ELF-1 (cell line): ENCODE measurements around the gene TCF12.

Source experiments
- DNase-seq: peaks from one replicate; pipeline ENCODE4 v3.0.0-alpha.2; 2016; ENCODE audit warnings: low read depth, low spot score

TCF12 gene

DNA sequence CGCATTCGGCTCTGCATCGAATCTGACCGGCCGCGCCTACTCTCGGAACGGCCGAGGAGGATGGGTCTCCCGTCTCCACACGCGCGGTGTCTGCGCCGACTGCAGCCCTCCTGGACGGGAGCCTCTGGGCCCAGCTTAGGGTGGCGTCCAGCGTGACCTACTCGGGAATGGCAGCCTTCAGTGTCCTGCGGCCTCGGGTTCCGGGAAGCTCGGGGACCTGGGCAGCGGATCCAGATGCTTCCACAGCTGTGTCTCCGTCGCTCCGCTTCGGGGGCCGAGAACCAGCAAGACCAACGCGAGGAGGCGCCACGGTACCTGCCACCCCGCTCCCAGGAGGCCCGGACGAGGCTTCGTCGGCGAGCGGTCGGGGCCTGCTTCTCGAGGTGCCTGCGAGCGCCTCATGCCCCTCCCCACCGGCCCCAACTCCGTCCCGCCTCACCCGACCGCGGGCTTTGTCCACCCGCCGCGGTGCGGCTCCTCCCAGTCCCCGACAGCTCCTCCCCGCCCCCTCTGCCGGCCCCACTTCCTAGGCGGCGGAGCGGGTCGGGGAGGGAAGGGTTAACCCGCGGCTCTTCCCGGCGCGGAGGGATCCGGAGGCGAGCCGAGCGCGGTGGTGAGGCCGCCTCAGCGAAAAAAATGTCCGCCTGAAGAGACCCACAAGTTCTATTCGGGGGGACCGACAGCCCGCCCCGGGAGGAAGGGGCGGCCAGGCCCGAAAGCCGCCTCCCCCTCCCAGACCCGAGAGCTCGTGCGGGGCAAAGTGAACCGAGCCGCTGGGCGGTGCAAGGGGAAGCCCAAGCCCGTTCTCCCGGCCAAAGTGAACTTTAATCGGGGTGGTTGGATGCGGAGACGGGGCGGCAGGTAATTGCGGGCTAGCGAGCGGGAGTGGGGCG lies at the start of gene TCF12:
TCF12 (plus strand) TSS at position 599 of the 893 bp plus-strand sequence. CDS start 1,270 bp downstream, outside the sequence.
- DNase-seq: peak; percentile 94

DNA sequence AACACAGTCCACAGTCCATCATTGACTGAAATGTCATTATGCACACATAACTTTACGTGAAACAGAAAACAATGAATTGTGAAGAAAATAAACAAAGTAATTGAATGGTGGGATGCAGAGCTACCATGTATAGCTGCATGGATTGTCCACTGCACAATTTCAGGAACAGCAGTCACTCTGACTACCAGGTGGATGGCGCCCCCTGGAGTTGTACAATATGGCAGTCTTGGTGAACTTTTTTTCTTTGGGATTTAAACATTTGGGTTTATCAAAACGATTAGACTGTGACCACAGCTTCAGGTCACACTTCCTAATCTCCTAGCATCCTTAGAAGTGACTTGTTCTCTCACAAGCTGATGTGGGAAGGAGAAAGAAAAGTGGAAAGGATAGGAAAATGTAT lies 48.9 kb upstream of the TCF12 start:
- no peak for DNase-seq

- DNase-seq: no peak
These were observed 47.3 kb upstream of the TCF12 start for GRCh38 chr15:56871185-56871584.

DNA sequence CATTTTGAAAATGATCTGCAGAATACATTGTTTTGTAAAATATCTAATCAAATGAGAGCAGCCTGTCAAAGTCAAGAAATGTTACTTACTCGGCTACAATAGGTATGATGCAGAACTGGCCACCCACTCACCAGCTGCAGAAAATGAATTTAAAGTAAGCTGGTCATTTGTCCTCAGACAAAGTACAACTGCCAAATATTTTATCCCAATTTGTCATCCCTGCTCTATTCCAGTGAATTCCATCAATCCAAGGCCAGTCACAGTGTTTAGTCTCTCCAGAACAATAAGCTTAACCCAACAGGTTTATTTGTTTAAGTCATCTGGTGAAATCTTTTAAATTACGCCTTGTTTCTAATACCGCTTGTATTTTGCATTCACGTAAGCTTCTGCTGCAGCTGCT lies 46.6 kb upstream of the TCF12 start:
- no peak for DNase-seq

- no peak for DNase-seq
These were observed 41.0 kb upstream of the TCF12 start for GRCh38 chr15:56877255-56877970.

GRCh38 chr15:56879502-56879901 lies 38.9 kb upstream of the TCF12 start:
- DNase-seq: no peak

DNA sequence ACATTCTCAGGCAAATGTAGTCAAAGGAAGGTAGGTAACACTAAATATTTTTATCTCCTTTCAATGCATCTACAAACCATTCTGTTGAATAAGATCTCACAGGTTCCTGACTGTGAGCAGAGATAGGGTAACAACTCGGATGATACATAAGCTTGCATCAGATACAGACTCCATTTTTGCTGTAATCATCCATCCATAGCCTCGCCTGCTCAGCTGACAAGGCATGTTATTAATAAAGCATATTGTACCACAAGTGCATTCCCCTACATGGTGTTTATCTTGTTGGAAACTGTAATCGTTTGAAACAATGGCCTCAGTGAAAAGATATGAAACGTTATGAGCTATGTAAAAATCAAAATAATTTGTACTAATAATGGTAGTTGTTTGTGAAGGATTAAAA lies 35.4 kb upstream of the TCF12 start:
- DNase-seq: no peak

DNA sequence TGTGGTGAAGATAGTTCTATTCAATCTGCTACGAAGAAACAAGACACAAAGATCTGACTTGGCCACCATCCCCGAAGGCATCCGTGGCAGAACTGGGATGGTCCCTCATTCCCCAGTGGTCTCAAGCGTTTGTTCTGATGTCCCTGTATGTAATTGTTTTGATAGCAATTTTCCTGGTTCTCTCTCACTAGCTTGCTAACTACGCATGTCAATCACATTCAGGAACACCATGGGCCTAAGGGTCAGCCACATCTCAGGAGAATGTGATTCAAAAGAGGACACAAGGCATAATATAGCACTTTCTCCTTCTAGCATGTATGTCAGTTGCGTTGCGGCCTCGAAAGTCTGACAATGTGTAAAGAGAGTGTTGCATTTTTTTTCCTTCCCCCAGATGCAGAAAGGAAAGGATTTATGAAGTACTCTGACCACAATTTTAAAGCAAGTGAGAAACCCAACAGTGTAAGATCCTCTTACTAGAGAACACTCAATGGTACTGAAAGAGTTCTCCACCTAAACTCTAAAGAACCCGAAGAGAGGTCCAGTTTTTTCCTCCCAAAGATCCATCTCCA lies 32.0 kb upstream of the TCF12 start:
- DNase-seq: peak; percentile 3

GRCh38 chr15:56886932-56887781 lies 31.3 kb upstream of the TCF12 start:
- DNase-seq: peak; percentile 97

DNA sequence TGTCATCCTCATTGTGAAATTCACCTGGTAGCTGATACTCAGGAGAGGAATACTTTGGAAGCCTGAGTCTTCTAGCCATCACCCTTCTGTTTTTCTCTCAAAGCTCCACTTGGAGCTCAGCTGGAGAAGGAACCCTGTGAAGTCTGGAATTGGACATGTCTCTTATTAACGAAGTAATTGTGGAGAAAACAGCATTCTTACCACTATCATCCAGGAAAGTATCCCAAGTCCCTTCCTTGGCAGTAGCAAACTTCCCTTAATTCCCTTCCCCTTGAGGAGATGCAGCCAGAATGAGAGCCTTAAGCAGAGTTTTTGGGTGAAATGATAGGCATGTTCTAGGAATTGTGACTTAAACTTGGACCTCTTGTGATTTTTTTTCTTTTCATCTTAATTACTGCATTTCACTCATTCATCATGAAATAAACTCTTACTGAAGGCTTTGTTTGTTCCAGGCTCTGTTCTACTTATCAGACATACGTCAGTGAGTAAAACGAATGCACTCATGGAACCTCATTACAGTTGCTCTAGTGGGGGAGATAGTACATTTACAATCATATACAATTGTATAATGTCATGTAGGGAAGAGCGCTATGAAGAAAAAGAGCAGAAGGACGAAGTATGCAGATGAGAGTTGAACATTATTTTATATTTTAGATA lies 30.5 kb upstream of the TCF12 start:
- no peak for DNase-seq

- DNase-seq: no peak
These were observed 28.4 kb upstream of the TCF12 start for GRCh38 chr15:56890038-56890437.

DNA sequence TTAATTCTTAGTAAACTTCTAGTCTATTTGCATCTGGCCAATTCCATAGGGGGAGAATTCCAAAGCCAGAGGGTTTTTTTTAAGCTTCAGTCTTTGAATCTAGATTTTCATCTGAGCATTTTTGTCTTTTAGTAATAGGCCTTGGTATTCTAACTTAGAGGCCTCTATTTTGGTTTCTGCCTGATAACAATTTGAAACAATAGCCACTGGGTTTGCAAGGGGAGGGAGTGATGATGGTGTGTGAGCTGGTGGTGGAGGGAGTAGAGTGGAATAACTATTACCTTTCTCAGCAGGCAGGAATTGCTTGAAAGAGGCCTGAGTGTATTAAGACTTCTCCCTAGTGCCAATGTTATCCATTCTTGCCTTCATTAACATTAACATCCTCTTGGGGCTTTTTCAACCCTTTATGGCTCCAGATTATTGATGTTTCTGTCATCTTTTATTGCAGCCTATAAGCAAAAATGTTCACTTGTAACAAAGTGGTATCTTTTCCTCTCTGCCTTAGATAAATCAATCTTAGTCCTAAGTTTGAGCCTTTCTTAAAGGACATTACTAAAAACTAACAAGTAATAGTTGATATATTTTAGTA lies 26.5 kb upstream of the TCF12 start:
- DNase-seq: peak; percentile 7

DNA sequence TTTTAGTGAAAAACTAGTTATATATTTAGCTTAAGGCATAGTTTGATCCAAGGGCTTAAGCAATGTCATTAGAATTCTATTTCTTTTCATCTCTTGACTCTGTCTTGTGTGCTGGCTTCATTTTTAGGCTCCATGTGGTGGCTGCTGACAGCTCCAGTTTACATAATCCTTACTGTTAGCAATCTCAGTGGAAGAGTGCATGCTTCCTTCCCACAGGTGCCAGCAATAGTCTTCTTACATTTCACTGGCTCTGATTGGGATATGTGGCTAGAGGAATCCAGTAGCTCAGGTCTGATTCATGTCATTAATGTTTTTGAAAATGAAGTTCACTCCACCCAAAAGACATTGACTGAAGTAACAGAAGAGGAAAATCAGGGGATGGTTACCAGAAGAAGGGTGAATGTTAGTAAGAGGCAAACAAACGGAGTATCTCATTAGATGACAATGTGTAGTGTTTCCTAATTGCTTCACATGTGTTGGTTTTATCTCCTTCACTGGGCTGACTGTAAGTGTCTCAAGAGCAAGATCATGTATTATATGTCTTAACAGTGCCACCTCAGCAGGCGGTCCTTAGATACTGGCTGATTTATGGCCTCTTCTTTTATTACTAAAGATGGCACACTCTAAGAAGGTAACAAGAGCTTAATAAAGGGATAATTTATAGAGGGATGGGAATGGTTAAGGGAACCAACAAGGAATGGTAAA lies 25.6 kb upstream of the TCF12 start:
- no peak for DNase-seq

DNA sequence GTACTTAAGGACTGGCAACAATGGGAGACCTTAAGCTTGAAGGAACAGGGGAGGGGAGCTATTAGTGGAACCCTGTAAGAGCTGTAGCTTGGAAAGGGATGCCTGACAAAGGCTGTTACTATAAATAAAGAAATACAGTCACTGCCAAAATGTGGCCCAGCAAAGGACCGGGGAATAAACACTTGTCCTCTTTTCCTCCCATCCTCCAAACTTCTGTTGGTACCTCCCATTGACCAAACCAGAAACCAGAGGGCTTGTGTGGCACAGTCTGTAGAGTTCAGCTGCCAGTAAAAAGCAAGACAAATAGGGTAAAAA lies 25.1 kb upstream of the TCF12 start:
- DNase-seq: no peak

DNA sequence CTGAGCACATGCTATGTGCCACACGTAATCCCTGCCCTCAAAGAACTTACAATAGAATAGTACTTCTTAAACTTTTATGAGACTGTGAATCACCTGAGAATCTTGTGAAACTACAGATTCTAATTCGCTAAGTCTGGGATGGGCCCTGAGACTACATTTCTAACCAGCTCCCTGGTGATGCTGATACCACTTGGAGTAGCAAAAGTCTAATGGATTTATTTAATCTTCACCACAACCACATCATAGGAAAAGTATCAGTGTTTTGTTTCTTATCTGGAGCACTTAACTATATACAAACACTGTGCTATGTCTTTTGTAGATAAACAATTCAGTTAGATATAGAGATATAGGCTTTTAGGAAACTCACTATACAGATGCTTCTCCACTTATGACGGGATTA lies 23.8 kb upstream of the TCF12 start:
- DNase-seq: no peak

GRCh38 chr15:56901931-56902330 lies 16.5 kb upstream of the TCF12 start:
- no peak for DNase-seq

DNA sequence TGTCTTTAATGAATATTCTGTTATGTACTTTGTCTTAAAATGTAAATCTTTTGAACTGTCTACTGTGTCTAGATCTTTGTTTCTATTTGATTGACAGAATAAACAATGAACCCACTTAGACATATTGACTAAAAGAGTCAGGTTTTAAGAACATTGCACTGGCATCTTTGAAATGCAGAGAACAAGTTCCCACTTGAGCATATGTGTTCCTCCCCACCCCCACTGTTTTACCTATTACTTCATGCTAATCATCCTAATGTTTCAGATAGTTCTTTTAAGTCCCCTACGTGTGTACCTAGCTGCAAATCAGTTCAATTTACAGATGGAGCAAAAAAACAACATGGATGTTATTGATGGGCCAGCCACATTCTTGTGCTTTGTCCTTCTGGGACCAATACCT lies 11.7 kb upstream of the TCF12 start:
- no peak for DNase-seq

GRCh38 chr15:56910801-56911200 lies 7.6 kb upstream of the TCF12 start:
- peak; percentile 5 for DNase-seq

DNA sequence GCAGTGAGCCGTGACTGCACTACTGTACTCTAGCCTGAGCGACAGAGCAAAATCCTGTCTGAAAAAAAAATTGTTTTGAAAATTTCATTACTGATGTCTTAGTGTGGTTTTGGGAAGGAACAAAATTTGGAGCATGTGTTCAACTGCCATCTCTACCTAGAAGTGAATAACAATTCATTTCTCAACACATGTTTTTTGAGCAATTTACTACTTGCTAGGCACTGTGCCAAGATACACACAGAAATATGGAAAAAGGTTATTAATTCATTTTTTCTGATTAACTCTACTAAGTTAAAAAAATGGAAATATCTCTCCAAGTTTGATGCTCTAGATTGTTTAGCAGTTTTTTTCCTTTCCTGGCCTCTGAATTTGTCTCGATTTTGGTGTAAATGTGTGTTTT lies 5.2 kb upstream of the TCF12 start:
- no peak for DNase-seq

DNA sequence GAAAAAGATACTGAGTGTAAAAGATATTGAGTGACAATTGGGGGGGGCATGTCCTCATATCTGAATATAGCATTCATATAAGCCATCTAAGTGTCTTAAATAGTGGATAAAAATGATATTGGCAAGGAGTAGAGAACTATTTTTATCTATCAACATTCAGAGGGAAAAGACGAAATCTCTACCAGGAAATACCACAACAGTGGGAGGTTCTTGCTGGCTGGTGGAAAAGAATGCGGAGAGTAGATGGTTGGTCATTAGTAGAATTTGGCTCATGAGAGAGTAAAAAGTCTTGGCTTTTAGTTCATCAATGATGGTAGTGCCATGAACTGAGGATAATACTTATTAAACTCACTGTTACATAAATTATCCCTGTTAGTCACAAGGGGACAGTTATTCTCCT lies 4.8 kb upstream of the TCF12 start:
- no peak for DNase-seq
